ENCODE results near the gene DDOST. TPM values are rescaled to one million over a fixed set of nuclear protein-coding genes. Genes with fewer than 3 reads are reported as not detected.

DDOST gene
- total and polyA plus RNA-seq, 7 experiments from 2014 or later, result 96.9 to 223 (median 121) TPM

Other genes with a start within 250 kb of the DDOST start
- 1 to 10 TPM in 4 of 5 experiments, under 1 TPM in 1; 0.60 to 3.8 (median 2.9) TPM for gene CAMK2N1, start 175.2 kb downstream of the DDOST start, total RNA-seq
- gene CAMK2N1, start 175.2 kb downstream of the DDOST start, polyA plus RNA-seq, result under 1 TPM; 0.08 to 0.14 TPM
- gene MUL1, start 153.2 kb downstream of the DDOST start, total RNA-seq, result 10 to 100 TPM; 16.5 to 21.5 (median 20.5) TPM
- gene MUL1, start 153.2 kb downstream of the DDOST start, polyA plus RNA-seq, result 10 to 100 TPM; 24.7 to 40.5 TPM
- not detected for gene FAM43B, start 108.8 kb downstream of the DDOST start, total RNA-seq
- gene FAM43B, start 108.8 kb downstream of the DDOST start, polyA plus RNA-seq, result not detected
- gene CDA, start 72.3 kb downstream of the DDOST start, total RNA-seq, result 10 to 100 TPM in 1 of 5 experiments, 1 to 10 TPM in 1, not detected in 3; 2.4 to 13.6 TPM
- gene CDA, start 72.3 kb downstream of the DDOST start, polyA plus RNA-seq, result not detected
- gene PINK1, start 27.9 kb downstream of the DDOST start, total RNA-seq, result 10 to 100 TPM in 4 of 5 experiments, 1 to 10 TPM in 1; 4.3 to 19.7 (median 13.1) TPM
- 10 to 100 TPM; 17.0 to 30.8 TPM for gene PINK1, start 27.9 kb downstream of the DDOST start, polyA plus RNA-seq
- not detected for gene KIF17, start 56.6 kb upstream of the DDOST start, total RNA-seq
- gene KIF17, start 56.6 kb upstream of the DDOST start, polyA plus RNA-seq, result not detected
- under 1 TPM in 2 of 5 experiments, not detected in 3; 0.35 TPM for gene SH2D5, start 71.3 kb upstream of the DDOST start, total RNA-seq
- not detected for gene SH2D5, start 71.3 kb upstream of the DDOST start, polyA plus RNA-seq
- 100 to 1,000 TPM; 236 to 417 (median 288) TPM for gene HP1BP3, start 125.9 kb upstream of the DDOST start, total RNA-seq
- gene HP1BP3, start 125.9 kb upstream of the DDOST start, polyA plus RNA-seq, result 100 to 1,000 TPM; 234 to 322 TPM

Measured in naive thymus-derived CD4-positive, alpha-beta T cell (primary cell).